Pancreas (tissue), 10 donors: ENCODE measurements around the gene TMEM184A. TPM values are rescaled to one million over a fixed set of nuclear protein-coding genes. Genes with fewer than 3 reads are reported as not detected.

ENCODE experiments used
- ATAC-seq, 4 donors: fragments of 200-7000 bp; cut with Tn5 transposase; one replicate each; pipeline versions ENCODE4 v1.8.0 to v1.9.1; 2020; ENCODE audit warnings: mild to moderate bottlenecking in 4 of 4, moderate library complexity in 4 of 4
- DNase-seq, 6 donors: peaks; one replicate each; pipeline ENCODE4 v3.0.0-alpha.2; 2020
- FAIRE-seq: peaks from 2 replicates; lab custom pipeline; 2012; peaks lifted over from hg19 to GRCh38; lab: Jason Lieb, UNC
- H3K27ac ChIP-seq, 4 donors: fragments of 200-600 bp; sonication (generic); 1 replicate in 3 of 4; 2 replicates in 1 of 4; pipeline versions ENCODE4 v1.5.0 to v1.8.0; 2020
- H3K27me3 ChIP-seq, 4 donors: fragments of 200-600 bp; one replicate each; pipeline ENCODE4 v1.8.0; 2021
- H3K36me3 ChIP-seq, 3 donors: fragments of 200-600 bp; sonication (generic) in 1 of 3; one replicate each; pipeline versions ENCODE4 v1.5.0 to v1.8.0; 2020 to 2021
- H3K4me1 ChIP-seq, 3 donors: fragments of 200-600 bp; one replicate each; pipeline ENCODE4 v1.8.0; 2021
- H3K4me3 ChIP-seq, 4 donors: fragments of 200-600 bp; sonication (generic) in 2 of 4; one replicate each; pipeline versions ENCODE4 v1.5.0 to v1.8.0; 2020 to 2021
- H3K9me3 ChIP-seq, 4 donors: fragments of 200-600 bp; one replicate each; pipeline ENCODE4 v1.8.0; 2021
- WGBS, 2 donors: extraction: QIAGEN DNeasy Blood & Tissue Kit; methylation state at CpG; one replicate each; pipeline ENCODE4 v1.1.7; 2013; 5-methylcytosine and 5-hydroxymethylcytosine counted together
- intact Hi-C, 3 donors: fragments of 100-400 bp; cut with DNase I; formaldehyde crosslinking; loops; one replicate each; pipeline versions ENCODE4 v1.11.1 to v1.14.2; 2022
- polyA plus RNA-seq, 2 donors: library from polyadenylated mRNA; stranded (reverse); fragments of 200-250 nt; gene quantifications; one replicate each; pipeline ENCODE4 v1.2.3, GENCODE V29; 2013
- total RNA-seq, 6 donors: library from RNA; stranded (reverse); fragmentation: NEBNext Ultra II Directional in 4 of 6; extraction: Animal tissue kit (Norgen Biotek cat#: 25700) in 4 of 6; gene quantifications; one replicate each; pipeline versions ENCODE4 v1.2.1 to v1.2.4, GENCODE V29; 2021 to 2023
- TF ChIP-seq, protein P1 (sequence below), 4 donors: fragments of 200-600 bp; sonication (generic) in 3 of 4; IDR thresholded peaks; one replicate each; pipeline versions ENCODE4 v1.5.0 to v1.8.0; 2021; ENCODE audit warnings: antibody characterized with exemption in 4 of 4
- donor health status: healthy with polysubstance abuse.
- donor health status: DM: no; HTN: no; CAD: no; lungs with moderate emphysema.
- donor health status: DM: no; HTN: no; CAD: no.
- donor health status: control.
- donor health status: control.
- donor health status: Bipolar disorder and iron deficiency.
- donor health status: DM: yes; HTN: yes; CAD: no.
- donor health status: DM: no; HTN: no; CAD: no.
- donor health status: DM: no; HTN: no; CAD: no.
- donor health status: DM: yes; HTN: yes; CAD: no.

The TMEM184A gene
- total and polyA plus RNA-seq, 8 donors: 15.2 to 58.9 (median 25.4) TPM

DNA sequence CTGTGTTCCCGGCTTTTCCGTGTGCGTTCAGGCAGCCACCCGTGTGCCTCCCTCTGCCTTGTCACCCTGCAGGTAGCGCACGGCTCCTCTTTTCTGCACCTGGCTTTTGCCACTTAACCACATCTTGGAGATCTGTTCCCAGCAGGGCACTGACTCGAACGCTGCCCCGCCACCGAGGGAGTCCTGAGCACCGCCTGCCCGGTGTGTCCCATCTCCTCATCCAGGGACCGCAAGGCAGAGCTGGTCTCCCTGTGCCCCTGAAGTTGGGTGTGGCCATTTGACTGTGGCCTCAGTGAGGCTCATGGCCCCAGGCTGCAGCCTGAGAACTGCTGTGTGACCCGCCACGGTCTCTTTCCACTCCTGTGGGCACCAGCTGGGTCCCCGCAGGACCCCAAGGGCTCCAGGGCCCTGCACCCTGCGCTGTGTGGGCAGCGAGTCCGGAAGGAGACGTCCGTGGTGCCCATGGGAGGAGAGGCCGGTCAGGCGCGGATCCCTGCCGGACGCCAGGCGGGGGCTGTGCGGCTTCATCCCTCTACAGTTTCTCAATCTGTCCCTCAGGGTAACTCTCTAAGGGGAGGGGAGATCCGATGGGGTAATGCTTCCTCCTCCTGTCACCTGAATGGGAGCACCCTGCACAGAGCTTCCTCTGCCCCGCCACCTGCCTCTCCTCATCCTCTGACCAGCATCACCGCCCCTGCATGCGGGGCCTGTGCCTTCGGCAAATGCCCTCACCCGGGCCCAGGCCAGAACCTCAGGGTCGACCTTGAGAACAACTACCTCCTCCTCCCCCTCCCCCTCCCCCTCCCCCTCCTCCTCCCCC lies 50.1 kb downstream of the TMEM184A start:
- peak overlapping the region in 2 of 4 donors; percentile 15 to 41 for H3K27ac ChIP-seq
- DNase-seq (peak in 5 of 6 donors; percentile 58 to 90 (median 69)), ATAC-seq (no peak), FAIRE-seq (no peak)
- H3K27me3 ChIP-seq: no peaks in the 10 kb centered on the region
- H3K4me3 ChIP-seq: no peak overlapping the region
- WGBS, 2 donors: 72 to 74% methylated on average over 35 of the region's 35 CpGs
- H3K4me1 ChIP-seq: peaks cover 4 to 17% (median 12%) of the 10 kb centered on the region in 3 donors
- TF ChIP-seq, protein P1, sequence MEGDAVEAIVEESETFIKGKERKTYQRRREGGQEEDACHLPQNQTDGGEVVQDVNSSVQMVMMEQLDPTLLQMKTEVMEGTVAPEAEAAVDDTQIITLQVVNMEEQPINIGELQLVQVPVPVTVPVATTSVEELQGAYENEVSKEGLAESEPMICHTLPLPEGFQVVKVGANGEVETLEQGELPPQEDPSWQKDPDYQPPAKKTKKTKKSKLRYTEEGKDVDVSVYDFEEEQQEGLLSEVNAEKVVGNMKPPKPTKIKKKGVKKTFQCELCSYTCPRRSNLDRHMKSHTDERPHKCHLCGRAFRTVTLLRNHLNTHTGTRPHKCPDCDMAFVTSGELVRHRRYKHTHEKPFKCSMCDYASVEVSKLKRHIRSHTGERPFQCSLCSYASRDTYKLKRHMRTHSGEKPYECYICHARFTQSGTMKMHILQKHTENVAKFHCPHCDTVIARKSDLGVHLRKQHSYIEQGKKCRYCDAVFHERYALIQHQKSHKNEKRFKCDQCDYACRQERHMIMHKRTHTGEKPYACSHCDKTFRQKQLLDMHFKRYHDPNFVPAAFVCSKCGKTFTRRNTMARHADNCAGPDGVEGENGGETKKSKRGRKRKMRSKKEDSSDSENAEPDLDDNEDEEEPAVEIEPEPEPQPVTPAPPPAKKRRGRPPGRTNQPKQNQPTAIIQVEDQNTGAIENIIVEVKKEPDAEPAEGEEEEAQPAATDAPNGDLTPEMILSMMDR (IDR thresholded peaks at IDR 0.05): no peak
- intact Hi-C loops: loop anchor here in 1 of 3 donors (10.0 kb wide), 1 partner anchor 61 kb away; no protein-coding TSS in a partner anchor
- no peaks in the 10 kb centered on the region for H3K9me3 ChIP-seq
- H3K36me3 ChIP-seq: no peaks in the 10 kb centered on the region

DNA sequence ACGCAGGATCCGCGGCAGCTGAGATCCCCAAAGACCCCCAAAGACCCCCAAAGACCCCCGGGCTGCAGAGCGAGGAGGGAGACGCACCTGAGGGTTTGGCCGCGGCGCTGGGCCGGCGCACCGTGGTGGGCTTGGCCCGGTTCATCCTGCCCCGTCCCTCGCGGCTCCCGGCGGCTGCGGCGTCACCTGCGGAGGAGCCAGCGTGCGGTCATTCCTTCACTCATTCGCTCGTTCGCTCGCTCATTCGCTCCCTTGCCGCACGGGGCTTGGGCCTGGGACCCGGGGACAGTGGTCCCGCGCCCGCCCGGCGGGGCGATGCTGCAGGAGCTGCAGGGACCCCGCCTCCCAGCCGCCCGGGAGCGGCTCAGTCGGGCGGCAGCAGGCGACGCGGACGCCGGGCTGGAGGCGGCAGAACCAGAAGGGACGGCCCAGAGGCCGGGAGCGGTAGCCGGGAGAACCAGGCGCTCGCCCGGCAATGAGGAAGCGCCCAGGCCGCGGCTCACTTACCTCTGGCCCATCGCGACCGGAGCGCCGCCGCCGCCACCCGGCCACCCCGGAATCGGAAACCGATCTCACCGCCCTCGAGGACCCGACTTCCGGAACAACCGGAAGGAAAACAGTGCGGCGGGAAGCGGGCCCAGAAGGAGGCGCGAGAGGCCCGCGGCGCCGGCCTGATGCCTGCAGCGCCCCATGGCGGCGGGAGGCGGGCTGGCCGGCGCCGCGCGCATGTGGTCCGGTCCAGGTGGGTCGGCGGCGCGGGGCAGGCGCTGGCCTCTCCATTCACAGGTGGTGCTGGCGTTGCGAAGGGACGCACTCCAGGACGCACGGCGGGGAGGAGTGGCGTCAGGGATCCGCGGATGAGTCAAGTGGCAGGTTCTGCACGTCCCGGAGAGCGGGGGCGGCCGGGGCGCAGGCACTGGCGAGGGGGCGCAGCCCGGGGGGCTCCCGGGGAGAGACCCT lies 51.9 kb downstream of the TMEM184A start, which contains the start of gene INTS1:
Gene INTS1 (minus strand): TSS at position 574 of the 960 bp plus-strand sequence. CDS start 429 bp downstream, at position 145.
- TF ChIP-seq, protein P1 (IDR thresholded peaks at IDR 0.05): peak; percentile 88 to 96 (median 92)
- intact Hi-C loops: loop anchor here in 1 of 3 donors (10.0 kb wide), 1 partner anchor 59 kb away; no protein-coding TSS in a partner anchor
- Histone ChIP-seq H3K36me3 (peaks cover 0 to 16% (median 6%) of the 10 kb centered on the region in 3 donors), H3K27ac (peak within 1 kb of the TSS; percentile 65 to 83 (median 82)), H3K4me3 (peak within 1 kb of the TSS; percentile 89 to 100 (median 98)), H3K27me3 (no peaks in the 10 kb centered on the region), H3K4me1 (peaks cover 4 to 17% (median 12%) of the 10 kb centered on the region in 3 donors), H3K9me3 (no peaks in the 10 kb centered on the region)
- DNase-seq: peak; percentile 90 to 96 (median 94)
- no peak for FAIRE-seq
- 0 to 1% methylated on average over 110 to 118 of the region's 118 CpGs for WGBS, 2 donors
- peak; percentile 83 to 93 (median 86) for ATAC-seq

DNA sequence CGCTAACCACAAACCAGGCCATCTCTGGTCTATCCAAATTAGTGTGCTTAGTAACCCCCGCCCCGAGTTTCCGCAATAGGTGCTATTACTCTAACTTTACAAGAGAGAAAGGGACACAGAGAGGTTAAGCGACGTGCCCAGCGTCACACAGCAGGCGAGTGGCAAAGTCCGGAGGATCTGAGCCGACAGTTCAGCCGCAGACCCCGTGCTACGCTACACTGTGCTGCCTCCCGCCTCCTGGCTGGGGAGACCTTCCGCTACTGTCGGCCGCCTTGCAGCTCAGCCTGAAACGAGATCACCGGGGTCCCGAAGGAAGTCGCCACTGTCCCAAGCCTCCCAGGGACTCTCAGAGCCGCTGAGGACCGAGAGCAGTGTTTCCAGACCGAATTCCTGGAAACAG lies 52.6 kb downstream of the TMEM184A start:
- FAIRE-seq (no peak), ATAC-seq (no peak), DNase-seq (peak in 1 of 6 donors; percentile 70)
- peak overlapping the region; percentile 89 to 100 (median 98) for H3K4me3 ChIP-seq
- H3K36me3 ChIP-seq: peaks cover 0 to 20% (median 8%) of the 10 kb centered on the region in 3 donors
- no peaks in the 10 kb centered on the region for H3K9me3 ChIP-seq
- TF ChIP-seq, protein P1 (IDR thresholded peaks at IDR 0.05): no peak
- H3K27ac ChIP-seq: no peak overlapping the region
- H3K27me3 ChIP-seq: no peaks in the 10 kb centered on the region
- intact Hi-C loops: loop anchor here in 1 of 3 donors (10.0 kb wide), 1 partner anchor 59 kb away; no protein-coding TSS in a partner anchor
- WGBS, 2 donors: 15 to 17% methylated on average over 24 of the region's 24 CpGs
- H3K4me1 ChIP-seq: peaks cover 4 to 17% (median 12%) of the 10 kb centered on the region in 3 donors

DNA sequence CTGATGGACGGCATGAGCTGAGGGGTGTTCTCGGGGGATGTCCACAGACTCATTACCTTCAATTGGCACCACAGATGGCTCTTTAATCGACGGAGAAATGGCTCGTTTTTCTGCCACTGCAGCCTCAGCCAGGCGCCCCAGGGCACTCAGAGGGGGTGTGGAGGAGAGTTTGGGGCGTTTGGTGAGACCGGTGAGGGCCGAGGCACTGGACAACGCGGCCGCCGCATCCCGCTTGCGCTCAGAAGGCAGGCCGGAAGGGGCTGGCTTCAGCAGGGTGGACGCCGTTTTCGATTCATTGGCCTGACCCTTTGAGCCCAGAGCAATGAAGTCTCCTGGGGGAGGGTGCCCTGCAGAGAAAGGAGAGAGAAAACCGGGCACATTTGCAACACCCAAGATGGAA lies 53.2 kb downstream of the TMEM184A start:
- ATAC-seq (no peak), FAIRE-seq (no peak), DNase-seq (peak in 1 of 6 donors; percentile 52)
- H3K36me3 ChIP-seq: peaks cover 0 to 20% (median 11%) of the 10 kb centered on the region in 3 donors
- H3K27ac ChIP-seq: no peak overlapping the region
- no peaks in the 10 kb centered on the region for H3K27me3 ChIP-seq
- TF ChIP-seq, protein P1 (IDR thresholded peaks at IDR 0.05): no peak
- peaks cover 3 to 14% (median 12%) of the 10 kb centered on the region in 3 donors for H3K4me1 ChIP-seq
- H3K4me3 ChIP-seq: peak overlapping the region in 2 of 4 donors; percentile 89 to 100
- 74 to 80% methylated on average over 20 of the region's 20 CpGs for WGBS, 2 donors
- no peaks in the 10 kb centered on the region for H3K9me3 ChIP-seq
- intact Hi-C loops: loop anchor here in 1 of 3 donors (10.0 kb wide), 1 partner anchor 58 kb away; no protein-coding TSS in a partner anchor
